Caki2 (cell line): ENCODE data around the gene MED16. TPM values are rescaled to one million over a fixed set of nuclear protein-coding genes. Genes with fewer than 3 reads are reported as not detected.

Experiments
- DNase-seq: peaks from one replicate; pipeline ENCODE4 v3.0.0-alpha.2; 2015; ENCODE audit warnings: low read depth
- in situ Hi-C: cut with HindIII; loops from 2 replicates; pipeline ENCODE4 v1.10.0; 2016; ENCODE audit warnings: low sequenced_read_pairs, low pct_unique_long_range_greater_than_20kb, mixed read lengths
- total RNA-seq: library from RNA; depleted of rRNA; stranded (reverse); fragments of >200 nt; shearing (Covaris generic); gene quantifications from 2 replicates; pipeline ENCODE4 v1.2.3, GENCODE V29; 2014; ENCODE audit warnings: low replicate concordance

The MED16 gene
- total RNA-seq, 1 experiment from 2014 or later, result 17.3 TPM

DNA sequence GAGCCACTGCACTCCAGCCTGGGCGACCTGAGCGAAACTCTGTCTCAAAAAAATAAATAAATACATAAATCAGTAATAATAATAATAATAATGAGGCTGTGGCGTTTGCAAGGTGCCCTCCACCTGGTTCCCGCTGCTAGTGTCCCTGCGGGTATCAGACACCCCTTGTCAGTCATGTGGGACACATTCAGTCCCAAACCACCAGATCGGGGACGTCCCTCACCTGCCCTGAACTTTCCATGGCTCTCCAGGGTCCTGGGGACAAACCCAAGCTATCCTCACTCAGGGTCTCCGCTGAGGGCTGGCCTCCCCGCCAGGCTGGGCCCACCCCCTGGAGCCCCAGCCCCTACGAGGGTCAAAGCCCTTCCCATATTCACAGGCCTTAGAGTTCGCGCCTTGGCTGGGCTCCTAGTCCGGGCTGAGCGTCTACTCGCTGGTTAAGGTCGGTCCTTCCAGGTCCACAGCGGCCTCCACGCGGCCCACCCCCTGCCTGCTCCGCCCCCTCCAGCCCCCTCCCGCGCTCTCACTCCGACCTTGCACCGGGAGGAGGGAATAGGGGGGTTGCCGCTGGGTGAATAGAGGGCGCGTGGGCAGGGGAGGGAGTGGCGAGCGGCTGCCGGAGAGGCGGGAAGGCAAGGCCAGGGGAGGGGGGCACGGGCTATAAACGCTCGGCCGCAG lies 23.8 kb upstream of the MED16 start:
- DNase-seq, result no peak
- in situ Hi-C loops, result no loop called here

DNA sequence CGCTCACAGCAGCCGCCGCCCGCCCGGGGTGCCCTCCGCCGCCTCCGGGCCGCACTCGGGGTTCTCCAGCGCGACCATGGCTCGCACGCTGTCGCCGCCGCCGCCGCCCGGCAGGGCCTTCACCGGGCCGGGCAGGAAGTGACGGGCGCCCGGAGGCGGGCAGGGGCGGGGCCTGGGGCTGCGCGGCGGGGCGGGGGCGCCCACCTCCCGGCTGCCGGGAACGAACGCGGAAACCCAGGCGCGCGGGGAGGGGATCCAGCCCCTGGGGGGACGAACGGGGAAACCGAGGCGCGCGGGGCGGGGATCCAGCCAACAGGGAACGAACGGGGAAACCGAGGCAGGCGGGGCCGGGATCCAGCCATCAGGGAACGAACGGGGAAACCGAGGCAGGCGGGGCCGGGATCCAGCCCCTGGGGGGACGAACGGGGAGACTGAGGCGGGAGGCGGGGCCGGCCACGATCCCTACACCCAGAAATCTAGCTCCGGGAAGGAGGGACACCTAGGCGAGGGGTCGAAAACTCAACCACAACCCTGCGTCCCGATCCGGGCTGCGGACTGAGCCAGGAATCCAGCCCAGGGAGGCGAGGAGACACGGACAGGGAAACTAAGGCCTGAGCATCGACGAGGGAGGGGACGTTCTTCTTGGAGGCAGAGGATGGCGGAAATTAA lies 20.2 kb upstream of the MED16 start, which contains the start of gene R3HDM4:
Gene R3HDM4 (minus strand): TSS at position 140 of the 669 bp plus-strand sequence. CDS start 62 bp downstream, at position 78.
- in situ Hi-C loops, result no loop called here
- no peak for DNase-seq

DNA sequence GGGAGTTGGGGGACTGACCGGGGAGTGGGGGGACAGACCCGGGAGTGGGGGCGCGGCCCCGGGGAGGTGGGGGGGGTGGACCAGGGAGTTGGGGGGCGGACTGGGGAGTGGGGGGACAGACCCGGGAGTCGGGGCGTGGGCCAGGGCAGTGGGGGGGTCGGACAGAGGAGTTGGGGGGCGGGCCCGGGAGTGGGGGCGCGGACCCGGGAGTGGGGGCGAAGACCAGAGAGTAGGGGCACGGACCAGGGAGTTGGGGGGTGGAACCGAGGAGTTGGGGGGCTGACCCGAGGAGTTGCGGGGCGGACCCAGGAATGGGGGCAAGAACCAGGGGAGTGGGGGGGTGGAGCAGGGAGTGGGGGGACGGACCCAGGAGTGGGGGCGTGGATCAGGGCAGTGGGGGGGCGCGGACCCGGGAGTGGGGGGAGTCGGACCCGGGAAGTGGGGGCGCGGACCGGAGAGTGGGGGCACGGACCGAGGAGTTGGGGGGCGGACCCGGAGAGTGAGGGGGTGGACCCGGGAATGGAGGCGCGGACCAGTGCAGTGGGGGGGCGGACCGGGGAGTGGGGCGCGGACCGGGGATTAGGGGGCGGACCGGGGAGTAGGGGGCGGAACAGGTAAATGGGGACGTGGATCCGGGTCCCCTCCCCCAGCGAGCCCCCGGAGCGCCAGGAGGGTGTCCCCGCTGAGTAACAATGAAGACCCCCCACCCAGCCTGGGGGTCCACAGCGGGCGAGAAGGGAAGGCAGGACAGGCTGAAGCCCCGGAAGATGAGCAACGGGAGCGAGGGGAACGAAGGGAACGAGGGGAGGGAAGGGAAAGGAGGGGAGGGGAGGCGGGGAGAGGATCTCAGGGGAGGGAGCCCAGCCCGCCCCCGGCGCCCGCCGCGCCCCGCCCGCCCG lies 19.4 kb upstream of the MED16 start:
- in situ Hi-C loops, result no loop called here
- no peak for DNase-seq

DNA sequence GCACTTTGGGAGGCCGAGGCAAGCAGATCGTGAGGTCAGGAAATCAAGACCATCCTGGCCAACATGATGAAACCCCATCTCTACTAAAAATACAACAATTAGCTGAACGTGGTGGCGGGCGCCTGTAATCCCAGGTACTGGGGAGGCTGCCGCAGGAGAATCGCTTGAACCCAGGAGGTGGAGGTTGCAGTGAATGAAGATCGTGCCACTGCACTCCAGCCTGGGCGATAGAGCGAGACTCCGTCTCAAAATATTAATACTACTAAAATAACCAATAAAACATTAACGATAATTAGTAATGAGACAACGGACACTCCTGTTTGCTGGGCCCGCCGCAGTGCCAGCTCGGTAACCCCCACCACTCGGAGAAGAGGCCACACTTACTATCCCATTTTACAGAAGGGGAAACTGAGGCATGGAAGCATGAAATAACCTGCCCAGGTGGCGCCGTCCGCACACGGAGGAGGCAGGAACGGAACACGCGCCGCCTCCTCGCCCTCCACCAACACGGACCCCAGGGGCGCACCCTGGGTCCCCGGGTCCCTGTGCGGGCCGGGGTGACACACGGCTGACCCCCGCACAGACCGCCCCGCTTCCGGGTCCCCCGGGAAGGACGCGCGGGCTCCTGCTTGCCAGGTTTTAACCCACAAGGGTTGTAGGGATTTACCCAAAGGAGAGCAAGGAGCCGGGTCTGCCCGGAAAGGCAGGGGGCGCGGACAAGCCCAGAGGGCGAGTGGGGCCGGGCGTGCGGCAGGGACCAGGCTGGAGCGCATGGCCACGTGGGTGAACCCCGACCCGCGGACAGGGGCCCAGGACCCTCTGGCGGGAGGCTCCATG lies 18.4 kb upstream of the MED16 start:
- DNase-seq, result no peak
- in situ Hi-C loops, result no loop called here

DNA sequence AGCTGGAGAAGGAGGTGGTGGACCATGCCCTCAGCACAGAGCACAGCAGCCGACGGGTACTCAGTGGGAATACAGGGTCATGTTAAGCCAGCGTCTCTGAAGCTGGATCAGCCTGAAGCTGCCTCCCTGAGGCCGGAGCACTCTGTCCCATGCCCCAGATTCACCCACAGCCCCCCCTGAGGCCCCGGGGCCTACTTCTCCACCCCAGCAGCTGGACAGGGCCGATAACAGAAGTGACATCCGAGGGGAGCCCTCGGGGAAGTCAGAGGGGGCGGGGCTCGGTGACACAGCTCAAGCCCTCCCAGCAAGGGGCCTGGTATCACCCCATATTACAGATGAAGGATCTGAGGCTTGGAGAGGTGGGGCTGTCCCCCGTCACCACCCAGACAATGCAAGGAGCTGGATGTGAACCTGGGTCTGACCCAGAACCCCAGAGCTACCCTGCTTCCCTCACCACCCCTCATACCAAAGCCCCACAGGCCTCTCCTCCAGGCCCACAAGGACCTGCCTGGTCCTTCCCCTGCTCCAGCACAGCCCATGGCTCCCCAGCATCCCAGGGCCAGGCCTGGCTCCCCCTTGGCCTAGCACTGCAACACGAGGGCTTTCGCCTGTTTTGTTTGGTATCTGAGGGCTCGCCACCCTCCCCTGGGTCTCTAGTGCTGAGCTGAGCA lies 14.3 kb upstream of the MED16 start:
- in situ Hi-C loops, result no loop called here
- DNase-seq, result no peak

DNA sequence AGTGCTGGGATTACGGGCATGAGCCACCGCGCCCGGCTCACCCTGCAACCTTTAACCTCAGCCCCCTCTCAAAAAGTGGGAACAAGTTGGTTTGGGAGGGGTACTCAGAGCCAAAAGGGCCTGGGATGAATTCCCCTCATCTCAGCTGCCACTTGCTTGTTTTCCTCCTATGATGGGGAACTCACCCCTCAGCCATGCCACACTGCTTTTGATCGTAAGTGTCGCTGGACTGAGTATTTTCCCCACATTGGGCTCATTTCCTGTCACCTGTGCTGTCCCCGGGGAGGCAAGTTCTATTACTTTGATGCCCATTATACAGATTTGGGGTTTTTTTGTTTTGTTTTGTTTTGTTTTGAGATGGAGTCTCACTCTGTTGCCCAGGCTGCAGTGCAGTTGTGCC lies 13.5 kb upstream of the MED16 start:
- no peak for DNase-seq
- in situ Hi-C loops, result no loop called here

DNA sequence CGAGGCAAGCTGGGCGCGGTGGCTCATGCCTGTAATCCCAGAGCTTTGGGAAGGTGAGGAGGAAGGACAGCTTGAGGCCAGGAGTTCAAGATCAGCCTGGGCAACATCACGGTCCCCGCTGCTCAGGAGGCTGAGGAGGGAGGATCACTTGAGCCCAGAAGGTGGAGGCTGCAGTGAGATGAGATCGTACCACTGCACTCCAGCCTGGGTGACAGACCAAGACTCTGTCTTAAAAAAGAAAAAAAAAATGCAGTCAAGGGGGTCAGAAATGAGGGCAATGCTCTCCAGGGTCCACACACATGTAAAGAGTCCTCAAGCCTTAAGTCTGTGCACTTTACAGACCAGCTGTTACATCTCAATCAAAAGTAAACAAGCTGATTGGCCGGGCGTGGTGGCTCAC lies 11.6 kb upstream of the MED16 start:
- no peak for DNase-seq
- in situ Hi-C loops, result no loop called here

DNA sequence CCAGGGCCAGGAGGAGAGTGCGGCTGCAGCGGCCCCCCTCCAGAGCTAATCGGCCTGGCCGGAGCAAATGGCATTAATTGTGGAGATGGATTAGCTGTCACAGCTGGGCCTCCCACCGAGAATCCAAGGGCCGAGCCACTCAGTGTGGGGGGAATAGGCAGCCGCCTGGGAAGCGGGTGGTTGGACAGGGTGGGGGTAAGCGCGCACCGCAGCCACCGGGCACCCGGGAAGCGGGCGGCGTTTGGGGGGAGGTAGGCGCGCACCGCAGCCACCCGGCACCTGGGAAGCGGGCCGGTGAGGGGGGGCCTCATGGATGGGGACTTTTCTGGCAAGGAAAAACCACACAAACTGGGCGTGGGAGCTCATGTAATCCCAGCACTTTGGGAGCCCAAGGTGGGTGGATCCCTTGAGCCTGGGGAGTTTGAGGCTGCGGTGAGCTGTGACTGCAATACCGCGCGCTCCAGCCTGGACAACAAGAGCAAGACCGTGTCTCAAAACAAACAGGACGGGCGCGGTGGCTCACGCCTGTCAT lies 10.3 kb upstream of the MED16 start:
- no peak for DNase-seq
- in situ Hi-C loops, result no loop called here

DNA sequence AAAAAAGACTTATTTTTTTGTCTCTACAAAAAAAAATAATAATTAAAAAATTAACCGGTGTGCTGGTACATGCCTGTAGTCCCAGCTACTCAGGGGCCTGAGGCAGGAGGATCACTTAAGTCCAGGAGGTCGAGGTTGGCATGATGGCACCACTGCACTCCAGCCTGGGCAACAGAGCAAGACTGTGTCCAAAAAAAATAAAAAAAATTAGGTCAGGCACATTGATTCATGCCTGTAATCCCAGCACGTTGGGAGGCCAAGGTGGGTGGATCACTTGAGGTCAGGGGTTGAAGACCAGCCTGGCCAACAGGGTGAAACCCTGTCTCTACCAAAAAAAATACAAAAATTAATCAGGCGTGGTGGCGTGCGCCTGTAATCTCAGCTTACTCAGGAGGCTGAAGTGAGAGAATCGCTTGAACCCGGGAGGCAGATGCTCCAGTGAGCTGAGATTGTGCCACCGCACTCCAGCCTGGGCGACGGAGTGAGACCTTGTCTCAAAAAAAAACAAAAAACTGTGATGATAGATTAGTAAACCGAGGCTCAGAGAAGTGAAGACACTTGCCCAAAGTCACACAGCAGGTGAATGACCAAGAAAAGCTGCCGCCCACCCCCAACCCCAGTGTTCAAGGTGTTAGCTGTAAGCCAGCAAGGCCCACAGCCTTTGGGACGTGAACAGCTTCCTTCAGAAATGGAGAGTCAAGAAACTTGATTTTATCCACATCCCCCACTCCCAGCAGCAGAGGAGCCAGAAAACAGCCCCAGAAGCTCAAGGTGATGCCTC lies 9.6 kb upstream of the MED16 start:
- in situ Hi-C loops, result no loop called here
- no peak for DNase-seq

DNA sequence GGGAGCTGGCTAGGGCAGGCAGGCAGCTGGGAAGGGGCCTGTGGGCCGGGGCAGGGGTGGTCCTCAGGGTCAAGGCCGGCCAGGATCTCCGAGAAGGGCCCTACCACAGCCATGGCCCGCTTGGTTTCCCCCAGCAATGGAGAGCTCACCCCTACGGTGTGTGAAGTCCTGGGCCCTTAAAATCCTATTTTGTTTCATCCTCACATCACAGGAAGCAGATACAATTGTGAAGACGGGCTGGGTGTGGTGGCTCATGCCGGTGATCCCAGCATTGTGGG lies 9.0 kb upstream of the MED16 start:
- no peak for DNase-seq

DNA sequence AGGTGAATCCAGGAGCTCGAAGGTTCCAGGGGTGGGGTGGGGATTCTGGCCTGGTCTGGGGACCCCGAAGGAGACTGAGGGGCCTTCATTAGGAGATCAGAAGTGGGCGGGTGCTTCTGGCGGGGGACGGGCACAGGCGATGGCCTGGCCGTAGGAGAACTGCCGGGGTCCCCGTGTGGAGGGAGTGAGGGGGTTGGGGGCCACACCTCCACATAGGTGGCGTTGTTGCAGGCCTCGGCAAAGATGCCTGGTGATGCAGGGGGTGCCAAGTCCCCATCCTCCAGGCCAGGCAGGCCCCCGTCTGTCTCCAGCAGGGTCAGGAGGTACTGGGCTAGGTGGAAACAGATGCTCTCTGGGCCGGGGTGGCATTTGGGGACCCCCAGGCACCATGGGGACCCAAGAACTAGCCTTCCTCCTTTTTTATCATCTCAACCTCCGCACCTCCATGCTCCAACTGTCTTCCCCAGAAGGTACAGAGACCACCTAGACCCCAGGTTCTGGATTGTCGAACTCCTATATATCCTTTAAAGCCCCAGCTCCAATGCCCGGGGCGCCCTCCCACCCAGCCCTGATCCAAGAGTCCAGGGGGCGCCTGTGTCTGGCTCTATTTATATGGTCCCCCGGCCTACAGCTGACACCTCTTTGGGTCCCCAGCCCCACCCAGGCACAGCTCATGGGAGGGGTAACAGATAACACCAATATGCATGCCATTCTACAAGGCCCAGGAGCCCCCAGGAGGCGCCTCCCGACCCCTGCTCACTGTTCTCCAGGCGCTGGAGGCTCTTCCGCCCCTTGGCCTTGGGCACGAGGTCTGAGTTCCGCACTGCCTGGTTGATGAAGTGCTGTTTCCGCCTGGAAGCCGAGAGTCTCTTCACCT lies 8.5 kb upstream of the MED16 start:
- DNase-seq, result no peak
- in situ Hi-C loops, result no loop called here

More for the DNA sequence above, 9.0 kb upstream of the MED16 start:
- in situ Hi-C loops, result no loop called here

DNA sequence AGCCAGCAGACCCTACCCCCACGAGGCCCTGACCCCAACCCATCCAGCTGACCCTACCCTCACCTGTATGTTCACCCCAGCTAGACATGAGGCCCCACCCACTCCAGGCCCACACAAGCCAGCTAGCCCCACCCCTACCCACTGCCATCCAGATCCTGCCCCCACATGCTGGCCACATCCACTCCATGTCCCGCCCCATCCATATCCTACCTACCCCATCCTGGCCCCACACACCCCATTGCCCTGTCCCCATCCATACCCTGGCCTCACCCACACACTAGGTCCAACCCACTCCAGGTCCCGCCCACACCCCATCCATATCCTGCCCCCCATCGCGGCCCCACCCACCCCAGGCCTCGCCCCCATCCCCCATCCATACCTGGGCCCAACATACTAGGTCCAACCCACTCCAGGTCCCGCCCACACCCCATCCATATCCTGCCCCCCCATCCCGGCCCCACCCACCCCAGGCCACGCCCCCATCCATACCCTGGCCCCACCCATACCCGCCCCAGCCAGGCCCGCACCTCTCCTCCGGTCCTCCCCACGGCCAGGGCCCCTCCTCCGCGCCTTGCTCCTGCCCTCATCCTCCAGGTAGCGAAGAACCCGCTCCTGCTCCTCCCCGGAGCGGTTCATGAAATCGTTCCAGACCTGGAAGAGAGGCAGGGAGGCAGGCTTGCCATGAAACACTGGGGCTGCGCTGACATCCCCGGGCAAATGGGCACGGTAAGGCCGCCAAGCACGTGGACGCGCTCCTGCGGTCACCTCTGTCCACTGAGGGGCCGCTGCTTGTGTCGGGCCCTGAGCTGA lies 7.5 kb upstream of the MED16 start:
- no peak for DNase-seq
- in situ Hi-C loops, result no loop called here

DNA sequence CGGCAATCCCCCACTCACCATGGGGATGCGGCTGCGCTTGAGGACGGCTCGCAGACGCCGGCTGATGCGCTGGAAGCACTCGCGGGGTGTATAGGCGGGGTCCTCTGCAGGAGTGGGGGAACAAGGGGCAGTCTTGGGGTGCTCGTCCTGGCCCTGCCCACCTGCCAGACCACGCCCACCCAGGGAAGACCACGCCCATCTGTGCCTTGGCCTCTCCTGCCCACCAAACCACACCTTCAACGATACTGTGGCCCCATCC lies 7.0 kb upstream of the MED16 start:
- in situ Hi-C loops, result no loop called here
- no peak for DNase-seq

DNA sequence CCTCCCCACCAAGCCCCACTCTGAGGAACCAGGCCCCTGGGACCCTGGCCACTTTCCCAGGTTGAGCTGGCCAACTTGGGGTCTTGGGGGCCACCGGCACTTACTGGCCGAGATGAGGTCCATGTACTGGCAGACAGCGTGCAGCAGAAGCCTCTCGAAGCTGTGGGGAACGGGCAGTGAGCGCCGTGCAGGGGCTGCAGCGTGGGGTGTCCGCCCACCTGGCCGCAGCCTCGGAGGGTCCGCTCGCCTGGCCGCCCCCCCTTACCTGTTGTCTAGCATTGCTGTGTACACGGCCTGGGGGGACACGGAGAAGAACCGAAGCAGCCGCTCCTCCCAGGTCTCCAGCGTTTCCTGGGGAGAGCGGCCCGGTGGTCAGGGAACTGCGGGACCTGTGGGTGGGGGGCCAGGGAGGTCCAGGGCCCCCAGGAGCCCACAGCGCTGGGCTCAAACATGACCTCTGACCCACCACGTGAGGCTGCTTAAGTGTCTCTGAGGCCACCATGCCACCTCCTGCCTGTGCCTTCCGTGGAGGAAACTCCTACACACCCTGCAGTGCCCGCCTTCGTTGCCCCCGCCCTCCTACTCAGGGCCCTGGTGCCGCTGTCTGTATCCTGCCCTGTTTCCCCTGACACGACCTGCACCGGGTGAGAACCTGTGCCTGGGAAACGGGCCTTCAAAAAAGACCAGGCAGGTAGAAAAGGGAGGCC lies 6.5 kb upstream of the MED16 start:
- in situ Hi-C loops, result no loop called here
- no peak for DNase-seq

DNA sequence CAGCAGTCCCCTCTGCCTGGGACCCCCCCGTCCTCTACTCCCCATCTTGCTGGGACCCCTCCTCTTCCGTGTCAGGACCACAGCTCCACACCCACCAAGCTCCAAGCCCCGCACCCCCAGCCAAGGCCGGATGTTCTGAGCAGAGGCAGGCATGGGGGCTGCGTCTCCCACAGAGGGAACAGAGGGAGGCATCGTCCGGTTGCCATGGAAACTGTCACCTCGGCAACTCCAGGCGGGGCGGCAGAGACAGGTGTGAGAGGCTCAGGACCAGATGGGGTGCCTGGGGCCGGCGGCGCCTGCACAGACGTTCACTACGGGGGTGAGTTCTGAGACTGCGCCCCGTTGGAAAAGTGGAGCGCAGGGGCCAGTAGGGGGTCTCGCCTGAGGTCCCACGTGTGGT lies 5.7 kb upstream of the MED16 start:
- in situ Hi-C loops, result no loop called here
- no peak for DNase-seq
